Measurements from ENCODE around the gene C1orf185. TPM values are rescaled to one million over a fixed set of nuclear protein-coding genes. Genes with fewer than 3 reads are reported as not detected.
"Not testable (repeated sequence)": the region's sequence is repeated elsewhere in the genome, so short reads cannot be mapped to it uniquely, and the experiment has no call there.

Gene C1orf185
- total RNA-seq, 1 donor from 2014 or later, result not detected

DNA sequence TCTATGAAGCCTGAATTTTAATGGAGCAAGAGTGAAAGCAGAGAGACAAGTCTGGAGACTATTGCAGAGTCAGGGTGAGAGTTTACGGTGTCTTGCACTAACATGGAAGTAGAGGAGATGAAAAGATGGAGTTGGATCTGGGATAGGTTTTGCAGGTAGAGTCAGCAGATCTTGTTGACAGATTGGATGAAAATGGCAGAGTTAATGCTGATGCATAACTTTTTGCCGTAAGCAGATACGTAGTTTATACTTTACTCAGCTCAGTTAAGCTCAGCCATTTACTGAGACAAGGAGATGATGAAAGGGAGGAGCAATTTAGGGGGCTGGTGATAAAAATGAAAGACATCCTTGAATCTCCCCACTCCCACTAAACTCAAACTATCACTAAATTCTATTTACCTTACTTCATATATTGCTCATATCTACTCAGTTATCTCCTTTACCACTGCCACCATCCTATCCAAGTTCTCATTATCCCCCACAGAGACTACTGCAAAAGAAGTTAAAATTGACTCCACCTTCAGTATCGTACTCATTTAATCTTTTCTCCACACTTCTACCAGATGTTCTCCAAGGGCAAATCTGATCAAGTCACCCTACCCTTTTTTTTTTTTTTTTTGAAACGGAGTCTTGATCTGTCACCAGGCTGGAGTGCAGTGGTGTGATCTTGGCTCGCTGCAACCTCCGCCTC is 13.8 kb downstream of the C1orf185 start:
- Histone ChIP-seq H3K27me3 (ENCODE audit: control insufficient read depth, insufficient read depth, low read length) (no peaks in the 10 kb centered on the region), H3K4me3 (ENCODE audit: low read depth, low read length) (no peak overlapping the region), H3K36me3 (ENCODE audit: control insufficient read depth, insufficient read depth, low read length) (no peaks in the 10 kb centered on the region)
- FAIRE-seq, result no peak
- TF ChIP-seq, protein P1, sequence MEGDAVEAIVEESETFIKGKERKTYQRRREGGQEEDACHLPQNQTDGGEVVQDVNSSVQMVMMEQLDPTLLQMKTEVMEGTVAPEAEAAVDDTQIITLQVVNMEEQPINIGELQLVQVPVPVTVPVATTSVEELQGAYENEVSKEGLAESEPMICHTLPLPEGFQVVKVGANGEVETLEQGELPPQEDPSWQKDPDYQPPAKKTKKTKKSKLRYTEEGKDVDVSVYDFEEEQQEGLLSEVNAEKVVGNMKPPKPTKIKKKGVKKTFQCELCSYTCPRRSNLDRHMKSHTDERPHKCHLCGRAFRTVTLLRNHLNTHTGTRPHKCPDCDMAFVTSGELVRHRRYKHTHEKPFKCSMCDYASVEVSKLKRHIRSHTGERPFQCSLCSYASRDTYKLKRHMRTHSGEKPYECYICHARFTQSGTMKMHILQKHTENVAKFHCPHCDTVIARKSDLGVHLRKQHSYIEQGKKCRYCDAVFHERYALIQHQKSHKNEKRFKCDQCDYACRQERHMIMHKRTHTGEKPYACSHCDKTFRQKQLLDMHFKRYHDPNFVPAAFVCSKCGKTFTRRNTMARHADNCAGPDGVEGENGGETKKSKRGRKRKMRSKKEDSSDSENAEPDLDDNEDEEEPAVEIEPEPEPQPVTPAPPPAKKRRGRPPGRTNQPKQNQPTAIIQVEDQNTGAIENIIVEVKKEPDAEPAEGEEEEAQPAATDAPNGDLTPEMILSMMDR (IDR thresholded peaks at IDR 0.05; ENCODE audit: insufficient read depth, low read length, severe bottlenecking), result no peak
- DNase-seq (ENCODE audit: low read depth), result no peak

GRCh38 chr1:51119331-51119730 is 17.3 kb downstream of the C1orf185 start:
- TF ChIP-seq, protein P1 (IDR thresholded peaks at IDR 0.05; ENCODE audit: insufficient read depth, low read length, severe bottlenecking), result no peak
- no peak for DNase-seq (ENCODE audit: low read depth)
- Histone ChIP-seq H3K27me3 (ENCODE audit: control insufficient read depth, insufficient read depth, low read length) (no peaks in the 10 kb centered on the region), H3K36me3 (ENCODE audit: control insufficient read depth, insufficient read depth, low read length) (no peaks in the 10 kb centered on the region), H3K4me3 (ENCODE audit: low read depth, low read length) (no peak overlapping the region)
- FAIRE-seq, result no peak

GRCh38 chr1:51120629-51121028 is 18.6 kb downstream of the C1orf185 start:
- TF ChIP-seq, protein P1 (IDR thresholded peaks at IDR 0.05; ENCODE audit: insufficient read depth, low read length, severe bottlenecking), result no peak
- no peaks in the 10 kb centered on the region for H3K36me3 ChIP-seq (ENCODE audit: control insufficient read depth, insufficient read depth, low read length)
- DNase-seq (ENCODE audit: low read depth) (no peak), FAIRE-seq (no peak)
- no peak overlapping the region for H3K4me3 ChIP-seq (ENCODE audit: low read depth, low read length)
- H3K27me3 ChIP-seq (ENCODE audit: control insufficient read depth, insufficient read depth, low read length), result no peaks in the 10 kb centered on the region

GRCh38 chr1:51127152-51127551 is 25.1 kb downstream of the C1orf185 start:
- H3K27me3 ChIP-seq (ENCODE audit: control insufficient read depth, insufficient read depth, low read length); H3K36me3 ChIP-seq (ENCODE audit: control insufficient read depth, insufficient read depth, low read length); H3K4me3 ChIP-seq (ENCODE audit: low read depth, low read length); DNase-seq (ENCODE audit: low read depth); FAIRE-seq: not testable (repeated sequence)

DNA sequence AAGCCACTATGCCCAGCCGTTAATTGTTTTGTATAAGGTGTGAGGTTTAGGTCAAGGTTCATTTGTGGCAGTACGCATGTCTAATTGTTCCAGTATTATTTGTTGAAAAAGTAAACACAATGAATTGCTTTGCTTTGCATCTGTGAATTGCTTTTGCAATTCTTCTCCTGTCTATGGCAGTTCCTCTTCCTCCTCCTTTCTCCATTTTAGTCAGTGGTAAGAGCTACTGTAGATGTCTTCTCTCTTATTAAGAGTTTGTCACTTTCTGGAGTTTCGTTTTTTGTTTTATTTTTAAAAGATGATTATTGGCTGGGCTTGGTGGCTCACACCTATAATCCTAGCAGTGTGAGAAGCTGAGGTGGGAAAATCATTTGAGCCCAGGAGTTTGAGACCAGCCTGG is 29.2 kb downstream of the C1orf185 start:
- Histone ChIP-seq H3K4me3 (ENCODE audit: low read depth, low read length) (no peak overlapping the region), H3K36me3 (ENCODE audit: control insufficient read depth, insufficient read depth, low read length) (no peaks in the 10 kb centered on the region), H3K27me3 (ENCODE audit: control insufficient read depth, insufficient read depth, low read length) (no peaks in the 10 kb centered on the region)
- FAIRE-seq (no peak), DNase-seq (ENCODE audit: low read depth) (no peak)
- TF ChIP-seq, protein P1 (IDR thresholded peaks at IDR 0.05; ENCODE audit: insufficient read depth, low read length, severe bottlenecking), result no peak

DNA sequence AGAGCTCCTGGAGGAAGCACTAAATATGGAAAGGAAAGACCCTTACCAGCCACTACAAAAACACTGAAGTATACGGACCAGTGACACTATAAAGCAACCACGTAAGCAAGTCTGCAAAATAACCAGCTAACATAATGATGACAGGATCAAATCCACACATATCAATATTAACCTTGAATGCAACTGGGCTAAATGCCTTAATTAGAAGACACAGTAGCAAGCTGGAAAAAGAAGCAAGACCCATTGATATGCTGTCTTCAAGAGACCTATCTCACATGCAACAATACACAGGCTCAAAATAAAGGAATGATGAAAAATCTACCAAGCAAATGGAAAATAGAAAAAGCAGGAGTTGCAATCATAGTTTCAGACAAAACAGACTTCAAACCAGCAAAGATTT is 31.0 kb downstream of the C1orf185 start:
- TF ChIP-seq, protein P1 (IDR thresholded peaks at IDR 0.05; ENCODE audit: insufficient read depth, low read length, severe bottlenecking), result no peak
- DNase-seq (ENCODE audit: low read depth) (no peak), FAIRE-seq (no peak)
- H3K4me3 ChIP-seq (ENCODE audit: low read depth, low read length), result no peak overlapping the region
- H3K36me3 ChIP-seq (ENCODE audit: control insufficient read depth, insufficient read depth, low read length), result no peaks in the 10 kb centered on the region
- no peaks in the 10 kb centered on the region for H3K27me3 ChIP-seq (ENCODE audit: control insufficient read depth, insufficient read depth, low read length)

- FAIRE-seq; DNase-seq (ENCODE audit: low read depth); H3K36me3 ChIP-seq (ENCODE audit: control insufficient read depth, insufficient read depth, low read length); H3K27me3 ChIP-seq (ENCODE audit: control insufficient read depth, insufficient read depth, low read length); H3K4me3 ChIP-seq (ENCODE audit: low read depth, low read length): not testable (repeated sequence)
These were observed 35.7 kb downstream of the C1orf185 start for GRCh38 chr1:51137696-51138095.

All from bronchial epithelial cell (primary cell).